ENCODE measurements around the gene MAP3K14. TPM values are rescaled to one million over a fixed set of nuclear protein-coding genes. Genes with fewer than 3 reads are reported as not detected.

The MAP3K14 gene
- total RNA-seq, 1 donor from 2014 or later = 0.79 TPM

DNA sequence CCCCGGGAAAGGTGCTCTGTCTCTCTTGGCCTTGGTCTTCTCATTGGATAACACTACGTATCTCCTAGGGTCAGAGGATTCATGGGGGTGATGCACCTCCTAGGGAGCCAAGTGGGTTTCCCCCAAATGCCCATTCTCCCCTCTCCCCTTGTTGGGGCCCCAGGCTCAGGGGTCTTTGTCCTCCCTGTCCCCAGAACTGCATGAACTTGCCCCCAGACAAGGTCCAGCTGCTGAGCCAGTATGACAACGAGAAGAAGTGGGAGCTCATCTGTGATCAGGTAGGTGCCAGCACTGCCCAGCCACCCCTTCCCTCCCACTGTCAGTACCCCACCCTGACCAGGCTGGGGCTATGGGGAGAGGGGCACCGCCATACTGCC is 86.4 kb downstream of the MAP3K14 start:
- FAIRE-seq = no peak
- DNase-seq (ENCODE audit: low read depth) = no peak
- no peaks in the 10 kb centered on the region for H3K36me3 ChIP-seq (ENCODE audit: control insufficient read depth, insufficient read depth, low read length)
- TF ChIP-seq, protein P1, sequence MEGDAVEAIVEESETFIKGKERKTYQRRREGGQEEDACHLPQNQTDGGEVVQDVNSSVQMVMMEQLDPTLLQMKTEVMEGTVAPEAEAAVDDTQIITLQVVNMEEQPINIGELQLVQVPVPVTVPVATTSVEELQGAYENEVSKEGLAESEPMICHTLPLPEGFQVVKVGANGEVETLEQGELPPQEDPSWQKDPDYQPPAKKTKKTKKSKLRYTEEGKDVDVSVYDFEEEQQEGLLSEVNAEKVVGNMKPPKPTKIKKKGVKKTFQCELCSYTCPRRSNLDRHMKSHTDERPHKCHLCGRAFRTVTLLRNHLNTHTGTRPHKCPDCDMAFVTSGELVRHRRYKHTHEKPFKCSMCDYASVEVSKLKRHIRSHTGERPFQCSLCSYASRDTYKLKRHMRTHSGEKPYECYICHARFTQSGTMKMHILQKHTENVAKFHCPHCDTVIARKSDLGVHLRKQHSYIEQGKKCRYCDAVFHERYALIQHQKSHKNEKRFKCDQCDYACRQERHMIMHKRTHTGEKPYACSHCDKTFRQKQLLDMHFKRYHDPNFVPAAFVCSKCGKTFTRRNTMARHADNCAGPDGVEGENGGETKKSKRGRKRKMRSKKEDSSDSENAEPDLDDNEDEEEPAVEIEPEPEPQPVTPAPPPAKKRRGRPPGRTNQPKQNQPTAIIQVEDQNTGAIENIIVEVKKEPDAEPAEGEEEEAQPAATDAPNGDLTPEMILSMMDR (IDR thresholded peaks at IDR 0.05; ENCODE audit: insufficient read depth, low read length, severe bottlenecking) = no peak
- no peaks in the 10 kb centered on the region for H3K27me3 ChIP-seq (ENCODE audit: control insufficient read depth, insufficient read depth, low read length)
- H3K4me3 ChIP-seq (ENCODE audit: low read depth, low read length) = no peak overlapping the region

GRCh38 chr17:45229681-45230409 is 87.0 kb downstream of the MAP3K14 start:
- H3K36me3 ChIP-seq (ENCODE audit: control insufficient read depth, insufficient read depth, low read length) = no peaks in the 10 kb centered on the region
- no peak overlapping the region for H3K4me3 ChIP-seq (ENCODE audit: low read depth, low read length)
- TF ChIP-seq, protein P1 (IDR thresholded peaks at IDR 0.05; ENCODE audit: insufficient read depth, low read length, severe bottlenecking) = no peak
- FAIRE-seq (no peak), DNase-seq (ENCODE audit: low read depth) (no peak)
- H3K27me3 ChIP-seq (ENCODE audit: control insufficient read depth, insufficient read depth, low read length) = no peaks in the 10 kb centered on the region

- TF ChIP-seq, protein P1 (IDR thresholded peaks at IDR 0.05; ENCODE audit: insufficient read depth, low read length, severe bottlenecking) = no peak
- H3K36me3 ChIP-seq (ENCODE audit: control insufficient read depth, insufficient read depth, low read length) = no peaks in the 10 kb centered on the region
- DNase-seq (ENCODE audit: low read depth) (peak; percentile 83), FAIRE-seq (no peak)
- H3K4me3 ChIP-seq (ENCODE audit: low read depth, low read length) = no peak overlapping the region
- H3K27me3 ChIP-seq (ENCODE audit: control insufficient read depth, insufficient read depth, low read length) = no peaks in the 10 kb centered on the region
Measured at GRCh38 chr17:45228763-45229539, 87.9 kb downstream of the MAP3K14 start.

GRCh38 chr17:45227926-45228762 is 88.7 kb downstream of the MAP3K14 start:
- no peak for DNase-seq (ENCODE audit: low read depth)
- Histone ChIP-seq H3K36me3 (ENCODE audit: control insufficient read depth, insufficient read depth, low read length) (no peaks in the 10 kb centered on the region), H3K4me3 (ENCODE audit: low read depth, low read length) (no peak overlapping the region), H3K27me3 (ENCODE audit: control insufficient read depth, insufficient read depth, low read length) (no peaks in the 10 kb centered on the region)
- TF ChIP-seq, protein P1 (IDR thresholded peaks at IDR 0.05; ENCODE audit: insufficient read depth, low read length, severe bottlenecking) = no peak
- FAIRE-seq = no peak

- no peaks in the 10 kb centered on the region for H3K36me3 ChIP-seq (ENCODE audit: control insufficient read depth, insufficient read depth, low read length)
- no peak overlapping the region for H3K4me3 ChIP-seq (ENCODE audit: low read depth, low read length)
- no peak for DNase-seq (ENCODE audit: low read depth)
- TF ChIP-seq, protein P1 (IDR thresholded peaks at IDR 0.05; ENCODE audit: insufficient read depth, low read length, severe bottlenecking) = no peak
- H3K27me3 ChIP-seq (ENCODE audit: control insufficient read depth, insufficient read depth, low read length) = no peaks in the 10 kb centered on the region
- FAIRE-seq = no peak
Measured at GRCh38 chr17:45227101-45227925, 89.5 kb downstream of the MAP3K14 start.
